K562 (cell line): ENCODE measurements around the gene ETAA1. TPM values are rescaled to one million over a fixed set of nuclear protein-coding genes. Genes with fewer than 3 reads are reported as not detected.

Experiments
- ATAC-seq: fragments of 200-7000 bp; cut with Tn5 transposase; 3 replicates; pipeline ENCODE4 v1.9.1; 2020; ENCODE audit warnings: moderate library complexity
- BruUV-seq: library from RNA; stranded (reverse); fragments of 400-500 nt; replicated peaks from 2 replicates; lab custom pipeline; 2021; lab: Mats Ljungman, UMichigan
- CTCF ChIA-PET: fragments of 300-600 bp; formaldehyde crosslinking; extraction: SDS; loops from one replicate; lab custom pipeline; 2021; ENCODE audit warnings: low intra/inter-chr PET ratio; lab: Yijun Ruan, JAX
- POLR2A ChIA-PET: fragments of 300-600, 350-650 bp; sonication (Branson Sonifier 250); formaldehyde crosslinking; extraction: SDS; loops from one replicate; lab custom pipeline; 2021; ENCODE audit warnings: antibody characterized with exemption, inconsistent platforms; lab: Yijun Ruan, JAX
- DNase-seq, 4 experiments: peaks; one replicate each; pipeline versions ENCODE4 v3.0.0 to v3.0.0-alpha.2; 2011 to 2018; ENCODE audit warnings: low spot score in 3 of 4, mixed read lengths in 3 of 4; ENCODE audit errors: extremely low read depth in 1 of 4
- FAIRE-seq: peaks from 2 replicates; lab custom pipeline; 2011; peaks lifted over from hg19 to GRCh38; lab: Jason Lieb, UNC
- H2AFZ ChIP-seq: 2 replicates; pipeline ENCODE4 v1.6.0; 2011; ENCODE audit warnings: low read depth, low read length, control low read depth, inconsistent platforms
- H3K27ac ChIP-seq: fragments of 200-600 bp; 3 replicates; pipeline ENCODE4 v1.8.0; 2011; ENCODE audit warnings: low read depth, mild to moderate bottlenecking, control low read depth, inconsistent platforms, low read length, moderate library complexity, mixed read lengths; ENCODE audit errors: extremely low read depth
- H3K27me3 ChIP-seq, 2 experiments: fragments of 300-600 bp in 1 of 2; 2 replicates in 1 of 2; 3 replicates in 1 of 2; pipeline versions ENCODE4 v1.6.0 to v1.8.0; 2011; ENCODE audit warnings: inconsistent platforms in 2 of 2, low read length in 2 of 2, mild to moderate bottlenecking in 1 of 2, mixed read lengths in 1 of 2, moderate library complexity in 1 of 2; ENCODE audit not compliant: control insufficient read depth in 2 of 2, insufficient read depth in 2 of 2
- H3K36me3 ChIP-seq: fragments of 300-600 bp; 3 replicates; pipeline ENCODE4 v1.8.0; 2011; ENCODE audit warnings: mild to moderate bottlenecking, low read length, inconsistent platforms; ENCODE audit not compliant: control insufficient read depth, insufficient read depth
- H3K4me1 ChIP-seq, 2 experiments: fragments of 200-600 bp in 1 of 2; replicated peaks in 1 of 2; 2 replicates in 1 of 2; 3 replicates in 1 of 2; pipeline versions ENCODE4 v1.5.1 to v1.8.0; 2011; ENCODE audit warnings: inconsistent platforms in 2 of 2, low read length in 2 of 2, mild to moderate bottlenecking in 1 of 2, mixed read lengths in 1 of 2, moderate library complexity in 1 of 2; ENCODE audit not compliant: control insufficient read depth in 2 of 2, insufficient read depth in 2 of 2
- H3K4me2 ChIP-seq: 2 replicates; pipeline ENCODE4 v1.6.1; 2011; ENCODE audit warnings: low read length, control low read depth, inconsistent platforms, mixed read lengths; ENCODE audit not compliant: insufficient read depth
- H3K4me3 ChIP-seq: fragments of 200-600 bp; sonication (generic), shearing (Covaris generic); 2 replicates; pipeline ENCODE4 v1.5.1; 2016; ENCODE audit warnings: control low read depth, inconsistent platforms
- H3K79me2 ChIP-seq: fragments of 200-600 bp; 3 replicates; pipeline ENCODE4 v1.8.0; 2011; ENCODE audit warnings: low read length, inconsistent platforms; ENCODE audit not compliant: control insufficient read depth, insufficient read depth
- H3K9ac ChIP-seq, 2 experiments: 2 replicates each; pipeline versions ENCODE4 v1.6.0 to v1.6.1; 2011; ENCODE audit warnings: low read depth in 2 of 2, low read length in 2 of 2, control low read depth in 1 of 2, inconsistent platforms in 1 of 2, mild to moderate bottlenecking in 1 of 2, mixed read lengths in 1 of 2; ENCODE audit not compliant: insufficient read depth in 1 of 2
- H3K9me1 ChIP-seq: one replicate; pipeline ENCODE4 v1.6.0; 2011; ENCODE audit warnings: inconsistent platforms, mild to moderate bottlenecking, low read length, moderate library complexity; ENCODE audit not compliant: control insufficient read depth, insufficient read depth
- H3K9me3 ChIP-seq: replicated peaks from 2 replicates; pipeline ENCODE4 v1.5.1; 2011; ENCODE audit warnings: low read depth, low read length, inconsistent platforms; ENCODE audit not compliant: control insufficient read depth, insufficient read depth
- H4K20me1 ChIP-seq: replicated peaks from 2 replicates; pipeline ENCODE4 v1.6.1; 2011; ENCODE audit warnings: low read length, inconsistent platforms, mixed read lengths; ENCODE audit not compliant: control insufficient read depth, insufficient read depth
- JUND ChIP-seq, 2 experiments: IDR thresholded peaks; 2 replicates in 1 of 2; 3 replicates in 1 of 2; pipeline ENCODE4 v1.6.1; 2011; ENCODE audit warnings: borderline replicate concordance in 2 of 2, low read depth in 2 of 2, low read length in 2 of 2, improper control_type of control experiment in 1 of 2, missing biosample characterization in 1 of 2, missing genetic modification characterization in 1 of 2, missing genetic modification reagents in 1 of 2
- PHF21A ChIP-seq: fragments of 450-650 bp; IDR thresholded peaks from 2 replicates; pipeline ENCODE4 v1.6.1; 2017; ENCODE audit warnings: low read depth, borderline replicate concordance
- RBM17 ChIP-seq: fragments of 200-400 bp; formaldehyde crosslinking; IDR thresholded peaks from 2 replicates; pipeline ENCODE4 v1.6.1; 2017; ENCODE audit warnings: low read depth, mild to moderate bottlenecking, low read length, borderline replicate concordance
- WGBS: fragments of 100-300 bp; shearing (Covaris generic); methylation state at CpG from one replicate; pipeline ENCODE4 v1.1.6; 2016; ENCODE audit warnings: low coverage, mixed read lengths; ENCODE audit not compliant: insufficient coverage; ENCODE audit errors: missing lambda C conversion rate; 5-methylcytosine and 5-hydroxymethylcytosine counted together
- in situ Hi-C: fragments of 300-500 bp; cut with MboI; formaldehyde crosslinking; loops from 4 replicates; pipeline ENCODE4 v1.15.0; 2018; ENCODE audit warnings: inconsistent platforms, mixed read lengths
- intact Hi-C: fragments of 100-400 bp; cut with micrococcal nuclease; formaldehyde crosslinking; loops from 2 replicates; pipeline ENCODE4 v1.14.2; 2022
- polyA plus RNA-seq, 8 experiments: library from polyadenylated mRNA; depleted of rRNA in 4 of 8; stranded (reverse) in 5 of 8; unstranded in 3 of 8; fragments of >200 nt; fragmentation: Nextera tagmentation in 2 of 8; fragmentation: Illumina TruSeq in 1 of 8; extraction: Ambion mirVana in 2 of 8; extraction: Trizol in 1 of 8; gene quantifications; 2 replicates each; pipeline versions ENCODE4 v1.2.1 to v1.2.3, GENCODE V29; 2011 to 2014; ENCODE audit warnings: inconsistent platforms in 1 of 8, missing spikeins in 1 of 8
- total RNA-seq, 7 experiments: library from RNA; depleted of rRNA in 6 of 7; stranded (reverse); fragments of >200 nt in 6 of 7; fragmentation: Illumina TruSeq in 2 of 7; extraction: Trizol in 2 of 7; gene quantifications; 2 replicates each; pipeline versions ENCODE4 v1.2.1 to v1.2.3, GENCODE V29; 2011 to 2021; ENCODE audit warnings: low replicate concordance in 1 of 7
- TF ChIP-seq, protein P1 (sequence below): sonication (generic); formaldehyde crosslinking; IDR thresholded peaks from 2 replicates; pipeline ENCODE4 v1.8.0; 2023; ENCODE audit warnings: mild to moderate bottlenecking, missing genetic modification reagents

Gene ETAA1
- total and polyA plus RNA-seq, 9 of the 15 experiments (the other 6 are each of a cell fraction or from before 2014, with no cell fraction given): 2.7 to 17.4 (median 10.5) TPM

DNA sequence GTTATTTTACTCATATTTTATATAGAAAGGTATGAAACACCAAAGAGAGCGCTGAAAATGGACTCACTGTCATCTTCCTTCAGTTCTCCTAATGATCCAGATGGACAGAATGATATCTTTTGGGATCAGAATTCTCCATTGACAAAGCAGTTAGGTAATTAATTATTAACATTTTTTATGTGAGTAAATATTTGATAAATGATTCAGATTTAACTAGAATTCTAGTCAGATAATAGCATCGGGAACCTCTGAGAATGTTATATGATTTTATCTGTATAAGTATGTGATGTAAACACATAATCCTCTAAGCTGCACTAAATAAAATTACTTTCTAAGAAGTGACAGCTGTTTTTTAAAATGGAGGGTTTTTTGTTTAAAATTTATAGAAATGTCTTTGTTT is 2.0 kb downstream of the ETAA1 start (continued):
- TF ChIP-seq, protein P1, sequence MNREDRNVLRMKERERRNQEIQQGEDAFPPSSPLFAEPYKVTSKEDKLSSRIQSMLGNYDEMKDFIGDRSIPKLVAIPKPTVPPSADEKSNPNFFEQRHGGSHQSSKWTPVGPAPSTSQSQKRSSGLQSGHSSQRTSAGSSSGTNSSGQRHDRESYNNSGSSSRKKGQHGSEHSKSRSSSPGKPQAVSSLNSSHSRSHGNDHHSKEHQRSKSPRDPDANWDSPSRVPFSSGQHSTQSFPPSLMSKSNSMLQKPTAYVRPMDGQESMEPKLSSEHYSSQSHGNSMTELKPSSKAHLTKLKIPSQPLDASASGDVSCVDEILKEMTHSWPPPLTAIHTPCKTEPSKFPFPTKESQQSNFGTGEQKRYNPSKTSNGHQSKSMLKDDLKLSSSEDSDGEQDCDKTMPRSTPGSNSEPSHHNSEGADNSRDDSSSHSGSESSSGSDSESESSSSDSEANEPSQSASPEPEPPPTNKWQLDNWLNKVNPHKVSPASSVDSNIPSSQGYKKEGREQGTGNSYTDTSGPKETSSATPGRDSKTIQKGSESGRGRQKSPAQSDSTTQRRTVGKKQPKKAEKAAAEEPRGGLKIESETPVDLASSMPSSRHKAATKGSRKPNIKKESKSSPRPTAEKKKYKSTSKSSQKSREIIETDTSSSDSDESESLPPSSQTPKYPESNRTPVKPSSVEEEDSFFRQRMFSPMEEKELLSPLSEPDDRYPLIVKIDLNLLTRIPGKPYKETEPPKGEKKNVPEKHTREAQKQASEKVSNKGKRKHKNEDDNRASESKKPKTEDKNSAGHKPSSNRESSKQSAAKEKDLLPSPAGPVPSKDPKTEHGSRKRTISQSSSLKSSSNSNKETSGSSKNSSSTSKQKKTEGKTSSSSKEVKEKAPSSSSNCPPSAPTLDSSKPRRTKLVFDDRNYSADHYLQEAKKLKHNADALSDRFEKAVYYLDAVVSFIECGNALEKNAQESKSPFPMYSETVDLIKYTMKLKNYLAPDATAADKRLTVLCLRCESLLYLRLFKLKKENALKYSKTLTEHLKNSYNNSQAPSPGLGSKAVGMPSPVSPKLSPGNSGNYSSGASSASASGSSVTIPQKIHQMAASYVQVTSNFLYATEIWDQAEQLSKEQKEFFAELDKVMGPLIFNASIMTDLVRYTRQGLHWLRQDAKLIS: no peak
- no peak for TF ChIP-seq PHF21A
- TF ChIP-seq, all 486 proteins: peak for 0

DNA sequence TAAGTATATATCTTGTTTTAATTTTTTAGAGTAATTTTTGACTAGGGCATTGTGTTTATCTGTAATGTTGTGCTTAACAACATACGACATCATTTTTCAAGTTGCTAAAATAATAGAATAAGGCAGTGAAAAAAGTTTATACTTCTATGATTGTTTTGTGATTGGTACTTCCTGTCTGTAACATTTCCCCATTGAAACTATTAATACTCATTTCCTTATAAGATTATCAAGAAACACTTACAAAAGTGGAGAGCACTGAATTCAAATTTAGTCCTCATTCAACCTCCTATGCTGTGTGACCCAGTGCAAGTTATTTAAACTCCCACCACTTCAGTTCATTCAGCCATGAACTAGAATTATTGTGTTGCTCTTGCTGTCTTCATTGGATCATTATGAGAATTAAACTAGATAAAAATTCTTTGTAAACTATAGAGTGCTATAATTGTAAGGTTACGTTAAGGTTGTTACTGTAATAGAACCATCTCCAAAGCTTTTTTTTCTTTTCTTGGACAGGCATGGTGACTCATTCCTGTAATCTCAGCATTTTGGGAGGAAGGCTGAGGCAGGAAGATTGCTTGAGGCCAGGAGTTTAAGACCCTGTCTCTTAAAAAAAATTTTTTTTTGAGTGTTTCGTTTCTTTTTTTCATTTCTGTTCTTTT is 2.8 kb downstream of the ETAA1 start:
- no peak overlapping the region for H3K4me2 ChIP-seq
- intact Hi-C loops: no loop called here
- no peak for ATAC-seq
- H3K4me3 ChIP-seq: no peak overlapping the region
- POLR2A ChIA-PET: no interaction called here
- H3K36me3 ChIP-seq: peaks cover 41% of the 10 kb centered on the region
- no peak overlapping the region for H3K9ac ChIP-seq
- in situ Hi-C loops: no loop called here
- H4K20me1 ChIP-seq: no peaks in the 10 kb centered on the region
- H3K9me1 ChIP-seq: no peaks in the 10 kb centered on the region
- H2AFZ ChIP-seq: no peak overlapping the region
- TF ChIP-seq RBM17 (no peak), JUND (IDR thresholded peaks at IDR 0.05; ENCODE audit: borderline replicate concordance, low read depth, low read length) (peak; percentile 52; the same call in 1 of the 2 replicates), JUND (tag; IDR thresholded peaks at IDR 0.05; ENCODE audit: borderline replicate concordance, low read depth, low read length) (no peak)
- TF ChIP-seq, all 486 proteins: peak for 1
- Histone ChIP-seq H3K27me3 (no peaks in the 10 kb centered on the region), H3K9me3 (no peaks in the 10 kb centered on the region), H3K4me1 (peaks cover 0 to 10% of the 10 kb centered on the region in 2 experiments; a peak in 1 of 5 replicates), H3K27ac (no peak overlapping the region), H3K79me2 (peaks cover 20% of the 10 kb centered on the region)
- DNase-seq (peak in 1 of 4 experiments; percentile 4), FAIRE-seq (no peak)
- 45% methylated on average over 3 of the region's 3 CpGs for WGBS
- CTCF ChIA-PET: no interaction called here
- no TSS peak for BruUV-seq
